A549 (cell line): Measurements from ENCODE around the gene ICAM5. TPM values are rescaled to one million over a fixed set of nuclear protein-coding genes. Genes with fewer than 3 reads are reported as not detected.
A peak's percentile ranks its signal among the peaks of the same experiment; 100 is the strongest.
"Not testable (repeated sequence)": the region's sequence is repeated elsewhere in the genome, so short reads cannot be mapped to it uniquely, and the experiment has no call there.

Experiments
- ATAC-seq, 2 experiments: fragments of 200-7000 bp in 1 of 2; fragments of >200 bp in 1 of 2; cut with Nextera tagmentation in 1 of 2; cut with Tn5 transposase in 1 of 2; 3 replicates each; pipeline versions ENCODE4 v1.8.0 to v1.9.1; 2018 to 2020; ENCODE audit warnings: mild to moderate bottlenecking in 1 of 2, moderate library complexity in 1 of 2
- CTCF ChIA-PET: fragments of 300-600 bp; sonication (Branson Sonifier 250); formaldehyde crosslinking; extraction: SDS; loops from one replicate; lab custom pipeline; 2021; ENCODE audit warnings: antibody characterized with exemption, inconsistent platforms; lab: Yijun Ruan, JAX
- POLR2A ChIA-PET: fragments of 350-600 bp; formaldehyde crosslinking; extraction: SDS; loops from one replicate; lab custom pipeline; 2021; ENCODE audit warnings: antibody characterized with exemption, inconsistent platforms; lab: Yijun Ruan, JAX
- DNase-seq, 2 experiments: peaks; one replicate each; pipeline versions ENCODE4 v3.0.0 to v3.0.0-alpha.2; 2011 to 2016; ENCODE audit warnings: low read depth in 1 of 2, low spot score in 1 of 2
- FAIRE-seq: peaks from 2 replicates; lab custom pipeline; 2011; peaks lifted over from hg19 to GRCh38; lab: Jason Lieb, UNC
- H3K27ac ChIP-seq, 2 experiments: fragments of >200 bp; sonication (Bioruptor Twin); formaldehyde crosslinking; 3 replicates each; pipeline ENCODE4 v1.5.1; 2016 to 2017
- H3K4me1 ChIP-seq: fragments of >200 bp; sonication (Bioruptor Twin); formaldehyde crosslinking; 3 replicates; pipeline ENCODE4 v1.6.1; 2016
- H3K4me2 ChIP-seq: fragments of >200 bp; sonication (Bioruptor Twin); formaldehyde crosslinking; 3 replicates; pipeline ENCODE4 v1.6.1; 2016
- H3K4me3 ChIP-seq: fragments of >200 bp; sonication (Bioruptor Twin); formaldehyde crosslinking; 3 replicates; pipeline ENCODE4 v1.5.1; 2016
- H3K9me3 ChIP-seq: fragments of >200 bp; sonication (Bioruptor Twin); formaldehyde crosslinking; 3 replicates; pipeline ENCODE4 v1.6.1; 2016
- CEBPB ChIP-seq, 2 experiments: fragments of >200 bp in 1 of 2; sonication (Bioruptor Twin) in 1 of 2; formaldehyde crosslinking in 1 of 2; IDR thresholded peaks; 2 replicates each; pipeline ENCODE4 v1.6.1; 2012 to 2016
- FOSL2 ChIP-seq, 2 experiments: fragments of 450-650 bp in 1 of 2; fragments of >200 bp in 1 of 2; sonication (Bioruptor Twin) in 1 of 2; formaldehyde crosslinking; IDR thresholded peaks; 2 replicates each; pipeline versions ENCODE4 v1.5.0 to v1.6.1; 2016 to 2020; ENCODE audit warnings: mild to moderate bottlenecking in 1 of 2, moderate library complexity in 1 of 2
- FOXS1 ChIP-seq: fragments of 250-450 bp; sonication (Bioruptor Pico); IDR thresholded peaks from 2 replicates; pipeline ENCODE4 v1.5.0; 2020; ENCODE audit warnings: mild to moderate bottlenecking, moderate library complexity
- GATA3 ChIP-seq: IDR thresholded peaks from 2 replicates; pipeline ENCODE4 v1.6.1; 2012; ENCODE audit warnings: borderline replicate concordance
- HOXB5 ChIP-seq: fragments of 250-450 bp; sonication (Bioruptor Pico); IDR thresholded peaks from 2 replicates; pipeline ENCODE4 v1.5.0; 2020; ENCODE audit warnings: mild to moderate bottlenecking, moderate library complexity
- NPAS2 ChIP-seq: fragments of 250-450 bp; sonication (Bioruptor Pico); IDR thresholded peaks from 2 replicates; pipeline ENCODE4 v1.8.0; 2022; ENCODE audit warnings: mild to moderate bottlenecking, moderate library complexity, borderline replicate concordance
- NR3C1 ChIP-seq: fragments of >200 bp; sonication (Bioruptor Twin); formaldehyde crosslinking; IDR thresholded peaks from 3 replicates; pipeline ENCODE4 v1.6.1; 2017
- RAD21 ChIP-seq, 2 experiments: fragments of >200 bp in 1 of 2; sonication (Bioruptor Twin) in 1 of 2; formaldehyde crosslinking in 1 of 2; IDR thresholded peaks in 1 of 2; conservative IDR thresholded peaks in 1 of 2; 2 replicates in 1 of 2; 3 replicates in 1 of 2; pipeline ENCODE4 v1.6.1; 2012 to 2018; ENCODE audit warnings: inconsistent platforms in 1 of 2
- RARB ChIP-seq: fragments of 250-450 bp; sonication (Bioruptor Pico); IDR thresholded peaks from 2 replicates; pipeline ENCODE4 v1.8.0; 2021; ENCODE audit warnings: mild to moderate bottlenecking, moderate library complexity
- TFCP2L1 ChIP-seq: fragments of 250-450 bp; sonication (Bioruptor Pico); IDR thresholded peaks from 2 replicates; pipeline ENCODE4 v1.5.0; 2021; ENCODE audit warnings: mild to moderate bottlenecking
- ZFP36 ChIP-seq: fragments of 450-650 bp; IDR thresholded peaks from 2 replicates; pipeline ENCODE4 v1.6.1; 2014; ENCODE audit warnings: borderline replicate concordance; ENCODE audit not compliant: partially characterized antibody
- ZSCAN20 ChIP-seq: fragments of 250-450 bp; sonication (Bioruptor Pico); IDR thresholded peaks from 2 replicates; pipeline ENCODE4 v1.8.0; 2022; ENCODE audit warnings: mild to moderate bottlenecking, moderate library complexity
- WGBS: methylation state at CpG from one replicate; pipeline ENCODE4 v1.1.6; 2017; ENCODE audit errors: missing lambda C conversion rate; 5-methylcytosine and 5-hydroxymethylcytosine counted together
- polyA minus RNA-seq: library from RNA; depleted of rRNA, polyadenylated mRNA; stranded (reverse); fragments of >200 nt; gene quantifications from 2 replicates; pipeline ENCODE4 v1.2.3, GENCODE V29; 2011; rRNA and poly(A)+ RNA removed
- polyA plus RNA-seq, 4 experiments: library from polyadenylated mRNA; depleted of rRNA in 3 of 4; stranded (reverse); fragments of >200 nt; fragmentation: RNase III in 1 of 4; extraction: RNeasy Plus Mini Kit Qiagen cat#74134 plus additional on column Dnase treatment in 1 of 4; gene quantifications; 2 replicates in 3 of 4; 3 replicates in 1 of 4; pipeline ENCODE4 v1.2.3, GENCODE V29; 2011 to 2017
- TF ChIP-seq, protein P1 (sequence below): IDR thresholded peaks from 2 replicates; pipeline ENCODE4 v1.6.1; 2012
- TF ChIP-seq, protein P2 (sequence below): fragments of 150-350 bp; IDR thresholded peaks from 2 replicates; pipeline ENCODE4 v1.6.1; 2014; ENCODE audit warnings: low read depth, mild to moderate bottlenecking, low read length
- TF ChIP-seq, protein P3 (sequence below): IDR thresholded peaks from 2 replicates; pipeline ENCODE4 v1.6.1; 2012
- TF ChIP-seq, protein P4 (sequence below): IDR thresholded peaks from 2 replicates; pipeline ENCODE4 v1.6.1; 2012; ENCODE audit warnings: low read depth, borderline replicate concordance

The ICAM5 gene, protein sequence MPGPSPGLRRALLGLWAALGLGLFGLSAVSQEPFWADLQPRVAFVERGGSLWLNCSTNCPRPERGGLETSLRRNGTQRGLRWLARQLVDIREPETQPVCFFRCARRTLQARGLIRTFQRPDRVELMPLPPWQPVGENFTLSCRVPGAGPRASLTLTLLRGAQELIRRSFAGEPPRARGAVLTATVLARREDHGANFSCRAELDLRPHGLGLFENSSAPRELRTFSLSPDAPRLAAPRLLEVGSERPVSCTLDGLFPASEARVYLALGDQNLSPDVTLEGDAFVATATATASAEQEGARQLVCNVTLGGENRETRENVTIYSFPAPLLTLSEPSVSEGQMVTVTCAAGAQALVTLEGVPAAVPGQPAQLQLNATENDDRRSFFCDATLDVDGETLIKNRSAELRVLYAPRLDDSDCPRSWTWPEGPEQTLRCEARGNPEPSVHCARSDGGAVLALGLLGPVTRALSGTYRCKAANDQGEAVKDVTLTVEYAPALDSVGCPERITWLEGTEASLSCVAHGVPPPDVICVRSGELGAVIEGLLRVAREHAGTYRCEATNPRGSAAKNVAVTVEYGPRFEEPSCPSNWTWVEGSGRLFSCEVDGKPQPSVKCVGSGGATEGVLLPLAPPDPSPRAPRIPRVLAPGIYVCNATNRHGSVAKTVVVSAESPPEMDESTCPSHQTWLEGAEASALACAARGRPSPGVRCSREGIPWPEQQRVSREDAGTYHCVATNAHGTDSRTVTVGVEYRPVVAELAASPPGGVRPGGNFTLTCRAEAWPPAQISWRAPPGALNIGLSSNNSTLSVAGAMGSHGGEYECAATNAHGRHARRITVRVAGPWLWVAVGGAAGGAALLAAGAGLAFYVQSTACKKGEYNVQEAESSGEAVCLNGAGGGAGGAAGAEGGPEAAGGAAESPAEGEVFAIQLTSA
- polyA plus RNA-seq (2011; rRNA removed) (0.35 and 0.58 TPM in 2 replicates), polyA plus RNA-seq (2017; fragmentation: RNase III; extraction: RNeasy Plus Mini Kit Qiagen cat#74134 plus additional on column Dnase treatment) (0.77 to 1.5 TPM (median 0.81 TPM) in 3 replicates), polyA minus RNA-seq (0.34 TPM in 1 of 2 replicates, not detected in the other)
- polyA plus RNA-seq (2012; cell fraction: cytosol; rRNA removed), result 1.0 and 1.6 TPM in 2 replicates
- 12.9 and 18.2 TPM in 2 replicates for polyA plus RNA-seq (2012; cell fraction: nucleus; rRNA removed)

DNA sequence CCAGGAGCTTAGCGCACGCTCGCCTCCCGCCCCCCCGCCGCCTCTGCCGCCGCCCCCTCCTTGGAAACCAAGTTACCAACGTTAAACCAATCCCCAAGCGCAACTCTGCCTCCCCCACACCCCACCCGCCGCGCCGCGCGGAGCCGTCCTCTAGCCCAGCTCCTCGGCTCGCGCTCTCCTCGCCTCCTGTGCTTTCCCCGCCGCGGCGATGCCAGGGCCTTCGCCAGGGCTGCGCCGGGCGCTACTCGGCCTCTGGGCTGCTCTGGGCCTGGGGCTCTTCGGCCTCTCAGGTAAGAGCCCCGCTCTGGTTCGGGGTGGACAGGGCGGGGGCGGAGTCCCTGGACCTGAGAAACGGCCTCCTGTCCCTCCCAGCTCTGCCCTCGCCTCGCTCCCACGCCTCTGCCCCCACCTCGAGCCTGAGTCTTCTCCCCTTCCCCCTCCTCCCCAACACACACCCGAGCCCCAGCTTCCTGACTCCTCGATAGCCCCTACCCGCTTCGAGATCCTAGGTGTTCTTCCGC is at the start of gene ICAM5:
ICAM5 (plus strand) TSS at position 117 of the 521 bp plus-strand sequence; CDS start at position 209, 92 bp downstream.
- Histone ChIP-seq H3K4me1 (peaks cover 16% of the 10 kb centered on the region), H3K27ac (peak within 1 kb of the TSS; percentile 48 to 81), H3K9me3 (no peaks in the 10 kb centered on the region), H3K4me2 (peak within 1 kb of the TSS; percentile 97), H3K4me3 (peak within 1 kb of the TSS; percentile 52)
- WGBS, result 7% methylated on average over 18 of the region's 45 CpGs
- CTCF ChIA-PET, result interaction anchor here (0.6 to 1.4 kb wide), 9 partner anchors 20 to 126 kb away, joined by 3 to 7 read pairs (median 3); partner anchors contain the start of gene ICAM1
- TF ChIP-seq ZFP36 (no peak), NPAS2 (CRISPR knock-in tag) (no peak), RARB (CRISPR knock-in tag) (no peak), FOXS1 (CRISPR knock-in tag) (no peak), ZSCAN20 (CRISPR knock-in tag) (no peak)
- TF ChIP-seq, protein P1, sequence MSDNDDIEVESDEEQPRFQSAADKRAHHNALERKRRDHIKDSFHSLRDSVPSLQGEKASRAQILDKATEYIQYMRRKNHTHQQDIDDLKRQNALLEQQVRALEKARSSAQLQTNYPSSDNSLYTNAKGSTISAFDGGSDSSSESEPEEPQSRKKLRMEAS, result no peak
- TF ChIP-seq, protein P2, sequence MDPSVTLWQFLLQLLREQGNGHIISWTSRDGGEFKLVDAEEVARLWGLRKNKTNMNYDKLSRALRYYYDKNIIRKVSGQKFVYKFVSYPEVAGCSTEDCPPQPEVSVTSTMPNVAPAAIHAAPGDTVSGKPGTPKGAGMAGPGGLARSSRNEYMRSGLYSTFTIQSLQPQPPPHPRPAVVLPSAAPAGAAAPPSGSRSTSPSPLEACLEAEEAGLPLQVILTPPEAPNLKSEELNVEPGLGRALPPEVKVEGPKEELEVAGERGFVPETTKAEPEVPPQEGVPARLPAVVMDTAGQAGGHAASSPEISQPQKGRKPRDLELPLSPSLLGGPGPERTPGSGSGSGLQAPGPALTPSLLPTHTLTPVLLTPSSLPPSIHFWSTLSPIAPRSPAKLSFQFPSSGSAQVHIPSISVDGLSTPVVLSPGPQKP, result no peak
- TF ChIP-seq, protein P3, sequence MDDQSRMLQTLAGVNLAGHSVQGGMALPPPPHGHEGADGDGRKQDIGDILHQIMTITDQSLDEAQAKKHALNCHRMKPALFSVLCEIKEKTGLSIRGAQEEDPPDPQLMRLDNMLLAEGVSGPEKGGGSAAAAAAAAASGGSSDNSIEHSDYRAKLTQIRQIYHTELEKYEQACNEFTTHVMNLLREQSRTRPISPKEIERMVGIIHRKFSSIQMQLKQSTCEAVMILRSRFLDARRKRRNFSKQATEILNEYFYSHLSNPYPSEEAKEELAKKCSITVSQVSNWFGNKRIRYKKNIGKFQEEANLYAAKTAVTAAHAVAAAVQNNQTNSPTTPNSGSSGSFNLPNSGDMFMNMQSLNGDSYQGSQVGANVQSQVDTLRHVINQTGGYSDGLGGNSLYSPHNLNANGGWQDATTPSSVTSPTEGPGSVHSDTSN, result no peak
- POLR2A ChIA-PET, result interaction anchor here (0.6 to 2.0 kb wide), 7 partner anchors 19 to 184 kb away, joined by 3 to 7 read pairs (median 4); partner anchors contain the start of genes ICAM1, PPAN, RAVER1 and TYK2
- peak; percentile 19 to 35; a peak in 4 of 6 replicates for ATAC-seq
- no peak for FAIRE-seq
- DNase-seq, result peak in 1 of 2 experiments; percentile 50

DNA sequence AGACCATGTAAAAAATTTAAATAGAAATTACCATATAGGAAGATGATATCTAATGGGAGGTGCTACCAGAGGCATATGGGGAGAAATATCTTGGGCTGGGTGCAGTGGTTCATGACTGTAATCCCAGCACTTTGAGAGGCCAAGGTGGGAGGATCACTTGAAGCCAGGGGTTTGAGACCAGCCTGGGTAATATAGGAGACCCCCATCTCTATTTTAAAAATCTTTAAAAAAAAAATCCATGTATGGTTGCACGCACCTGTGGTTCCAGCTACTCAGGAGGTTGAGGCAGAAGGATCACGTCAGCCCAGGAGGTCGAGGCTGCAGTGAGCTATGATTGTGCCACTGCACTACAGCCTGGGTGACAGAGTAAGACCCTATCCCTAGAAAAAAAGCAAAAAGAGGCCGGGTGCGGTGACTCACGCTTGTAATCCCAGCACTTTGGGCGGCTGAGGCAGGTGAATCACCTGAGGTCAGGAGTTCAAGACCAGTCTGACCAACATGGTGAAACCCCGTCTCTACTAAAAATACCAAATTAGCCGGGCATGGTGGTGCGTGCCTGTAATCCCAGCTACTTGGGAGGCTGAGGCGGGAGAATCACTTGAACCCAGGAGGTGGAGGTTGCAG is 47.8 kb upstream of the ICAM5 start:
- FAIRE-seq; POLR2A ChIA-PET; H3K27ac ChIP-seq; DNase-seq; ATAC-seq; H3K4me2 ChIP-seq; H3K4me3 ChIP-seq; CTCF ChIA-PET; H3K9me3 ChIP-seq; TF ChIP-seq FOSL2 (IDR thresholded peaks at IDR 0.05): not testable (repeated sequence)
- TF ChIP-seq FOSL2 (CRISPR knock-in tag; IDR thresholded peaks at IDR 0.05), result peak; percentile 17; the same call in 1 of the 2 replicates
- 73% methylated on average over 11 of the region's 11 CpGs for WGBS
- peaks cover 11% of the 10 kb centered on the region; the same call in 1 of the 3 replicates for H3K4me1 ChIP-seq

DNA sequence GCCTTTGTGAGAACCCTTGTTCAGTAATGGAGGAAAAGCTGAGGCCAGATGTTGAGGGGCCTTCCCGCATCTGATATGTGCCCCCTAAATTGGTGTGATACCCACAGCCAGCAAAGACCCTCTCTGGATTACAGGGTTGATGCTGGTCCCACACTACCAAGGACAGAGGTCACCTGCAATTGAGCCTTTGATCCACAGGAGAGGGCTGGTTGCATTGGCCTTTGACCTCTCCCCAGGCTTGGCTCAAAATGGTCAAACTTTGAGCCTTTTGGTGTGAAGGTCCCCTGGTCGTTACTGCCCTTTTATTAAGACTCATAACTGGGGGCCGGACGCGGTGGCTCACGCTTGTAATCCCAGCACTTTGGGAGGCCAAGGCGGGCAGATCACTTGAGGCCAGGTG is 46.1 kb upstream of the ICAM5 start:
- DNase-seq (no peak), FAIRE-seq (no peak), ATAC-seq (no peak)
- Histone ChIP-seq H3K4me1 (peaks cover 3% of the 10 kb centered on the region; the same call in 1 of the 3 replicates), H3K27ac (no peak overlapping the region), H3K4me3 (no peak overlapping the region), H3K9me3 (no peaks in the 10 kb centered on the region), H3K4me2 (no peak overlapping the region)
- ChIA-PET CTCF (interaction anchor here (1.6 to 2.1 kb wide), 2 partner anchors 15 kb away, joined by 4 to 5 read pairs; no protein-coding TSS in a partner anchor), POLR2A (no interaction called here)
- WGBS, result 100% methylated on average over 1 of the region's 7 CpGs
- no peak for TF ChIP-seq NR3C1
- no peak for TF ChIP-seq CEBPB (IDR thresholded peaks at IDR 0.05)
- no peak for TF ChIP-seq TFCP2L1 (CRISPR knock-in tag)
- TF ChIP-seq HOXB5, result no peak
- no peak for TF ChIP-seq RAD21 (conservative IDR thresholded peaks at IDR 0.05 in 1 of 2, IDR thresholded peaks at IDR 0.05 in 1 of 2)
- no peak for TF ChIP-seq GATA3
- TF ChIP-seq, protein P4, sequence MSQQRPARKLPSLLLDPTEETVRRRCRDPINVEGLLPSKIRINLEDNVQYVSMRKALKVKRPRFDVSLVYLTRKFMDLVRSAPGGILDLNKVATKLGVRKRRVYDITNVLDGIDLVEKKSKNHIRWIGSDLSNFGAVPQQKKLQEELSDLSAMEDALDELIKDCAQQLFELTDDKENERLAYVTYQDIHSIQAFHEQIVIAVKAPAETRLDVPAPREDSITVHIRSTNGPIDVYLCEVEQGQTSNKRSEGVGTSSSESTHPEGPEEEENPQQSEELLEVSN, result no peak
